GM21515 (cell line): Measurements from ENCODE around the gene SLC25A11.

Experiments used
- ATAC-seq: cut with Tn5 transposase; IDR thresholded peaks from one replicate; pipeline ENCODE4 v1.9.1; 2021; ENCODE audit not compliant: unreplicated experiment

SLC25A11 gene

DNA sequence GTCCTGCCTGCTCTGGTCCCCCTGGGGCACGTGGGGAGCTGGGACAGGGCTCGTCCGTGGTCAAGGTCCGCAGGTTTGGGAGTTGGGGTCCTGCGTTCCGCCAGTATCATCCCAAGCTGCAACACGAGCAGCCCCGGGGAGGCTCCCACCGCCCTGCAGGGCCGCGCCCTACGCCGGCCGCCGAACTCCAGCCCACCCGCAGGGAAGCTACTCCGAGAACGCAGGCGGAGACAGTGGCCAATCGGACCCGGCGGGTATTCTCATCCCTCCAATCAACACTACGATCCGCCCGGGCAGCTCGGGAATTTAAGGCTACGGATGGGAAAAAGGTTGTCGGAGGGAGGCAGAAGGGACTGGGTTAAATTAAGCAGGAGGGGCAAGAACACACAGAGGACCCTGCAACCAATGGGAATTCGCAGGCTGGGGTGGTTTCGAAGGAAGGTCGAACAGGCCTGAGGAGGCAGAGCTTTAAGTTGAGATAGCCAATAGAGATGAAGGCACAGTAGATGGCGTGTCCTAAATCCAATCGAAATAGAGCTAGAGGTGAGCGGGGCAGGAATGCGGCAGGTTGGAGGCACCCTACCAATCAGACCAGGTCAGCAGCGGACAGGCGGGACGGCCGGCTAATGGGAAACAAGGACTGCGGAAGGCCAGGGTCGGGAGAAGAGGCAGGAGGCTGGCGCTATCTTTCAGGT, 27.1 kb upstream of the SLC25A11 start:
- ATAC-seq, result peak; percentile 77

GRCh38 chr17:4965311-4965986, 25.6 kb upstream of the SLC25A11 start:
- ATAC-seq, result no peak

DNA sequence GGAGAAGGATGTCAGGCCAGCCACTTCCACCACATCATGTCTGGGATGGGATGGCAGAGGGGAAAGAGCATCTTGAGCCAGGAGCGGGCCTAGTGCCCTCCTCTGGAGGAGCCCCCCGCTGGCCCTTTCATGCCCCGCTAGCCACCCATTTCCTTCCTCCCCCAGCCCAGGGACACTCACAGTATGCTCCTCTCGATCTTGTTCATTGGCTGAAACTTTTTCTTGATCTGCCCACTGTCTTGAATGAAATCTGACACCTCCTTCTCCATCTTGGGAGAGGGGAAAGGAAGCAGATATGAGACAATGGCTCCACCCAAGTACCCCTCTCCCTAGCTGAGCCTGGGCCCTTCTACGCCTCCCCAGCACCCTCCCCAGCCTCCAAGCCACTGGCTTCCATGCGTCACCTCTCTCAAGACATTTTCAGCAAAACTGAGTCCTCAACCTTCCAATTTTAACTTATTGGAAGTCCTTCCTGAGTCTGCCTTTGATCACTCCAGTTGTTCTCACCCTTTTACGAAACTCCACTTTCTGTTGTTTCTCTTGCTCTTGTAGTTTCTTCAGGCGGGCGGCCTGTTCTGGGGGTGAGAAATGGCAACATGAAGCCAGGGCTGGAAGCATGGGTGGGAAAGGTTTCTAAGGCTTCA, 20.6 kb upstream of the SLC25A11 start:
- no peak for ATAC-seq

- no peak for ATAC-seq
Measured at GRCh38 chr17:4959261-4959965, 19.6 kb upstream of the SLC25A11 start.

DNA sequence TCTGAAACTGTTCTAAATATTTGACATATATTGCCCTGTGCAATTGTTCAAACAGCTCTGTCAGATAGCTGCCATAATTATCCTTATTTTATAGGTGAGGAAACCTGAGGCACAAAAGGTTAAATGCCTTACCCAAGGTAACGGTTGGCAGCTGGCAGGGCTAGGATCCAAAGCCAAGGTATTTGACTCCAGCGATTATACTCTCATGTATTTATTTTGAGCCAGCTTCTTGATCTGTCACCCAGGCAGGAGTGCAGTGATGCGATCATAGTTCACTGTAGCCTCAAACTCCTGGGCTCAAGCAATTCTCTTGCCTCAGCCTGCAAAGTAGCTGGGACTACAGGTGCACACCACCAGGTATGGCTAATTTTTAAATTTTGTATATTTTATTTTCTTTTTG, 18.3 kb upstream of the SLC25A11 start:
- no peak for ATAC-seq

- ATAC-seq, result no peak
Measured at GRCh38 chr17:4956493-4957061, 16.7 kb upstream of the SLC25A11 start.

GRCh38 chr17:4955091-4955490, 15.2 kb upstream of the SLC25A11 start:
- no peak for ATAC-seq

- no peak for ATAC-seq
Measured at GRCh38 chr17:4953451-4953961, 13.7 kb upstream of the SLC25A11 start.

DNA sequence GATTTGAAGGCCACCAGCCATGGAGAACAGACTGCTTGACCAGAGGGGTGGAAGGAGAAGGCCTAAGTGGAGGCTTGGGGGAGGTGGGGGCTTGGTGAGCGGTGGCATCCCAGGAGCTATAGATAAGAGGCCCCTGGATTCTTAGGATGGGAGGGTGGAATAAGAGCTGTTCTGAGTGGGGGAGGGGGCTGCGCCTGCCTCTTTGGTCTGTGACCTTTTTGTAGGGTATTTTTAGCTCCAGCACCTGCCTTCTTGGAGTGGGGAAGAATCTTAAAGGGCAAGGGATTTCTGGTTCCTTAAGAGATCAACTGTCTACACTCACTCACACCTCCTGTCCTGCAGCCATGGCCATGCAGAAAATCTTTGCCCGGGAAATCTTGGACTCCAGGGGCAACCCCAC, 11.6 kb upstream of the SLC25A11 start:
- no peak for ATAC-seq

DNA sequence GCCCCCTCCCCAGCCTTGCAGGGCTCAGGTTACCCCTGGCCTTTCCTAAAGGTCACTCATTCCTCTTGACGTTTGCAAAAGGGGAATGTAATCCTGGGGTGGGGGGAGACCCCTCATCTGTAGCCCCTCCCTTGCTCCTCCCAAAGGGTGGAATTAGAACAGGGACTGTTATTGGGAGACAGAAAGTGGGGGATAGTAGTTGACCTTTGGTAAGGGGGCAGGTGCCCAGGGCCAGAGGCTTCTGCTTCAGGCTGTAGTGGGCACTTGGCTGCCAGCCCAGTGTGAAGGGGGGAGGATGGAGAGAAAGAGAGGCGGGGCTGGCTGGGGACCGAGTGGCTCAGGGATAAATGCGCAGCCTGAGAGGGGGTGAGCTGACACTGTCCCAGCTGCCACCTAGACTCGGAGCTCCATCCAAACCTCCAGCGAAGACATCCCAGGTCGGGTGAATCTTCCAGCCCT, 10.9 kb upstream of the SLC25A11 start, which contains the start of gene ENO3:
Gene ENO3, plus strand, starts transcription at position 374 of the 459 bp plus-strand sequence. CDS start 711 bp downstream, outside the sequence.
- no peak for ATAC-seq

GRCh38 chr17:4950075-4950745, 10.4 kb upstream of the SLC25A11 start:
- no peak for ATAC-seq

DNA sequence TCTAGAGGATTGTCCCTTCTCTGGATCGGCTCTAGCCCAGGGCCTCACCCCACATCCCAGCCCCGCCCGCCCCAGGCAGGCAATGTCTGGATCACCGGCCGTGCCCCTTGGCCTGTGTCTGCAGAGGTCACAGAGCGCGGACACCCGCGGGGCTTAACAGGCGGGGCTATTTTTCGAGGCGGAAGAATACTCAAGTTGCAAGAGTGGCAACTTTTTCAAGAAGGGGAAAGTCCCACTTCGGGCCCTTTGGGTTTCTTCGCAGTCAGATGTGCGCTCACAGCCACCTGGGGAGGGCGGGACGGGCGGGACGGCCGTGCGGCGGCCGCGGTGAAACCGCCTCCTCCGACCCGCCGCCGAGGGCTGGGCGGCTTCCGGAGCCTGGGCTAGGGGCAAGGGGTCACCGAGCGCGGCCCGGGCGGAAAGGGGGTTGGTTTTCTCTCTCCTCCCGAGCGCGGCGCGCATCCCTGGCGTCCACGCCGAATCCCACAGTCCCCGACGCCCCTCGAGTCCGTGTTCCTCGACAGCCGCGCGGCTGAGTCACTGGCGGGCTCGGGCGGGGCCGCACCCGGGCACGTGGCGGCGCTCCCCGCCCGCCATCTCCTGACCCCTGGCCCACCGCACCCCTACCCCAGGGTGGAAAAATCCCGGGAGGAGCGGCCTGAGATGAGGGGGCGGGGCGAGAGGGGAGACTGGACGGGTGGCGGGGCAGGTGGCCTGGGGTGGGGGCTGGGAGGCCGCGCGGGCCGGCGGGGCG, 9.7 kb upstream of the SLC25A11 start:
- peak; percentile 29 for ATAC-seq

DNA sequence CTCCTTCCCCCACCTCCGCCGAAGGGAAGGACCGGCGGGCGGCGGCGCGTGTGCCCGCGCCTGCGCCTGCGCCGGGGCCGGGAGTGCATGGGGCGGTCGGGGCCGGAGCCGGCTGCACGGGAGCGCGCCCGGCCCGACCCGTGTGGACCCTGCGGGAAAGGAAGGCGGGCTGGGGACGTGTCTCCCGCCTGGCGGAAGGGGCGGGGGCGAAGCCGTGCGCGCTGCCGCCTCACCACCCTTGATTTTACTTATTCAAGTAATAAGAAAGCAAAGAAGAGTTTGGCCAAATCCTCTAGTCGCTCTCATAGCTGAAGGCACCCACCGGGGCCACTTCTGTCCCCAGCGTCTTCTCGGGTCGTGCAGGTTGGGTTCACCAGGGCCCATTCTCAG, 9.1 kb upstream of the SLC25A11 start:
- peak; percentile 28 for ATAC-seq

GRCh38 chr17:4948166-4948930, 8.5 kb upstream of the SLC25A11 start, which contains the start of gene PFN1:
Gene PFN1, minus strand, starts transcription at chr17:4948530. Its CDS starts 136 bp downstream, at chr17:4948394.
- no peak for ATAC-seq

DNA sequence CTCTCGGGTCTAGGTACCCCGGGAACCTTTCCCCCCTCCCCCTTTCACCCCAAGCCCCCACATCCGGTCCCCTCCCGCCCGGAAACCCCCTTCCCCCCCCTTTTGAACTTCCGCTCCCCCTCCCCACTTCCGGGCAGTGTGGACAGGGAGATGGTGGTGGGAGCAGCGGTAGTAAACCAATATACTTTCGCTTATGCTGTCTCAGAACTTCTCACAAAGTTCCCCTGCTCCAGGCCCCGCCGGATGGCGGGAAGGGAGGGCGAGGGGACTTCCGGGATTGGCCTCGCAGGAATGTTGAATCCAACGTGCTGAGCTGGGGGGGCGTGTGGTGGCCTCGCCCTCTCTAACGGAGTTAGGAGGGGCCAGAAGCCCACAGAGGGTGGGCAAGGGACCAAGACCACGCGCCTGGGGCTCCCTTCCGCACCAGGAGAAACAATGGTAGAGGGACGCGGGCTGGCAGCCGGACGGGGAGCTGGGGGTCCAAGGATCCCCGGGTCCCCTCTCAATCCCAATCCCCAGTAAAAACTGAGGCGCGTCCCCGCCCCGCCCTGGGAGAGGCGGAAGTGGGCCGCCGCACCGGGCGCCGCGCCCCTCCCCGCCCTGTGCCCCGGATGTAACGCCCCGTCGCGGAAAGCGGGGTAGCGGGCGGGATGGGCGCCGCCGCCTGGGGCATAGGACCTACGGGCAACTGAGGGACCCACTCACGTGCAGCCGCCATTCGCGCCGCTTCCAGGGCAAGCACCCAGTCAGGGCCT, 7.7 kb upstream of the SLC25A11 start:
- no peak for ATAC-seq

- no peak for ATAC-seq
Measured at GRCh38 chr17:4947010-4947410, 7.2 kb upstream of the SLC25A11 start.

DNA sequence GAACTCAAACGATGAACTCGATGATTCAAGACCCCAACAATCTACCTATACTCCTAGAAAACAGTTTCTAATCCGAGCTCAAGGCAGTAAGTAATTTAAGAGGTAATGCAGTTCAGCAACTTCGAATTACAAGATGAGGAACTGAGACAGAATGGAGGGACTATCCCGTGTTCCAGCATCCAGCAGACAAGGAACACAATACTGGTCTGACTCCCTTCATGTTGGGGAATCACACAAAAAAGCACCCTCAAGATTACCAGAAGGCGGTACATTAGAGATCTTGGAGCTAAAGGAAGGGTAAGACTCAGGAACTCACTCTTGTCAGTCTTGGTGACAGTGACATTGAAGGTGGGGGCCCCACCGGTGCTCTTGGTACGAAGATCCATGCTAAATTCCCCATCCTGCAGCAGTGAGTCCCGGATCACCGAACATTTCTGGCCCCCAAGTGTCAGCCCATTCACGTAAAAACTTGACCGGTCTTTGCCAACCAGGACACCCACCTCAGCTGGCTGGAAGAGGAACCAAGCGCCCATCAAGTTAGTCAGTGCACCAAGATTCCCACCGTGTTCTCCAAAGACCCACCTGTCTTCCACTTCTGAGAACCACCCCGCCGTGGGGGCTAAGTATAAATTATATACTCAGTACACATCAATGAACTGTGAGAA, 6.6 kb upstream of the SLC25A11 start:
- ATAC-seq, result no peak

- ATAC-seq, result no peak
Measured at GRCh38 chr17:4945944-4946280, 6.1 kb upstream of the SLC25A11 start.
